ENCODE data around the gene ENTREP3. TPM values are rescaled to one million over a fixed set of nuclear protein-coding genes. Genes with fewer than 3 reads are reported as not detected.

The ENTREP3 gene
- total and polyA plus RNA-seq, 2 donors from 2014 or later, result 19.8 to 22.8 TPM

- H3K27ac ChIP-seq (ENCODE audit: low read depth in 2 of 2, low read length in 2 of 2), result no peak overlapping the region
- no peaks in the 10 kb centered on the region for H3K36me3 ChIP-seq (ENCODE audit: control insufficient read depth in 2 of 3, insufficient read depth in 3 of 3, low read length in 3 of 3)
- TF ChIP-seq CTCF (IDR thresholded peaks at IDR 0.05; ENCODE audit: borderline replicate concordance, extremely low read depth, insufficient read depth), result no peak
- DNase-seq (peak in 1 of 5 donors; percentile 67), FAIRE-seq (no peak)
- H3K9me3 ChIP-seq (ENCODE audit: control insufficient read depth in 2 of 3, insufficient read depth in 1 of 3, low read length in 3 of 3), result no peaks in the 10 kb centered on the region
- H3K27me3 ChIP-seq (ENCODE audit: control insufficient read depth, insufficient read depth, low read length), result no peaks in the 10 kb centered on the region
- H3K4me3 ChIP-seq (ENCODE audit: low read length in 3 of 3), result no peak overlapping the region
- intact Hi-C loops (cut with DNase I), result no loop called here
- H3K9ac ChIP-seq (ENCODE audit: low read length in 3 of 3), result no peak overlapping the region
- H3K4me1 ChIP-seq (ENCODE audit: control insufficient read depth in 2 of 3, insufficient read depth in 2 of 3, low read depth in 1 of 3, low read length in 3 of 3), result peaks cover 0 to 13% (median 9%) of the 10 kb centered on the region in 3 donors
Observed at GRCh38 chr1:155205035-155205434, 50.2 kb downstream of the ENTREP3 start.

- no peaks in the 10 kb centered on the region for H3K27me3 ChIP-seq (ENCODE audit: control insufficient read depth, insufficient read depth, low read length)
- TF ChIP-seq CTCF (IDR thresholded peaks at IDR 0.05; ENCODE audit: borderline replicate concordance, extremely low read depth, insufficient read depth), result no peak
- H3K4me3 ChIP-seq (ENCODE audit: low read length in 3 of 3), result no peak overlapping the region
- H3K36me3 ChIP-seq (ENCODE audit: control insufficient read depth in 2 of 3, insufficient read depth in 3 of 3, low read length in 3 of 3), result no peaks in the 10 kb centered on the region
- H3K4me1 ChIP-seq (ENCODE audit: control insufficient read depth in 2 of 3, insufficient read depth in 2 of 3, low read depth in 1 of 3, low read length in 3 of 3), result peaks cover 0 to 3% (median under 1%) of the 10 kb centered on the region in 3 donors
- H3K9ac ChIP-seq (ENCODE audit: low read length in 3 of 3), result no peak overlapping the region
- peak in 1 of 5 donors; percentile 59 for DNase-seq
- intact Hi-C loops (cut with DNase I), result no loop called here
- H3K9me3 ChIP-seq (ENCODE audit: control insufficient read depth in 2 of 3, insufficient read depth in 1 of 3, low read length in 3 of 3), result no peaks in the 10 kb centered on the region
- H3K27ac ChIP-seq (ENCODE audit: low read depth in 2 of 2, low read length in 2 of 2), result no peak overlapping the region
- FAIRE-seq, result no peak
Observed at GRCh38 chr1:155202731-155203515, 52.4 kb downstream of the ENTREP3 start.

DNA sequence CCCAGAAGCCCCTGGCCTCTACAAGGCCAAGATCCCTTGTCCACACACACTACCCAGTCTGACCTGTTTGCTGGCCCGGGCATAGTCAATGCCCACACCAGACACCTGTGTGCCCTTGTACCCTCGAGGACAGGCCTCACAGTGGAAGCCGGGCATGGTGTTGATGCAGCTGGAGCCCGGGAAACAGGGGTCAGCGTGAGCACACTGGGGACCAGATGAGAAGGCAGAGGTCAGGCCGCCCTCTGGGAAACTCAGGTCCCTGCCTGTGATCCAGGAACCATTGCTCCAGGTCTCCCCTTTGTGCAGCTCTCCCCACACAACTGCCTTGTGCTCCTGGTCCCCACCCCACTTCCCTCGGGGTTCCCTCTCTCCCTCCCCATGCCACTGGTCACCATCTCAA lies 53.1 kb downstream of the ENTREP3 start:
- H3K9me3 ChIP-seq (ENCODE audit: control insufficient read depth in 2 of 3, insufficient read depth in 1 of 3, low read length in 3 of 3), result no peaks in the 10 kb centered on the region
- no peaks in the 10 kb centered on the region for H3K27me3 ChIP-seq (ENCODE audit: control insufficient read depth, insufficient read depth, low read length)
- H3K4me1 ChIP-seq (ENCODE audit: control insufficient read depth in 2 of 3, insufficient read depth in 2 of 3, low read depth in 1 of 3, low read length in 3 of 3), result peaks cover 0 to 2% (median 0%) of the 10 kb centered on the region in 3 donors
- no peak overlapping the region for H3K27ac ChIP-seq (ENCODE audit: low read depth in 2 of 2, low read length in 2 of 2)
- TF ChIP-seq CTCF (IDR thresholded peaks at IDR 0.05; ENCODE audit: borderline replicate concordance, extremely low read depth, insufficient read depth), result no peak
- DNase-seq (peak in 1 of 5 donors; percentile 69), FAIRE-seq (no peak)
- H3K9ac ChIP-seq (ENCODE audit: low read length in 3 of 3), result no peak overlapping the region
- H3K4me3 ChIP-seq (ENCODE audit: low read length in 3 of 3), result no peak overlapping the region
- intact Hi-C loops (cut with DNase I), result no loop called here
- no peaks in the 10 kb centered on the region for H3K36me3 ChIP-seq (ENCODE audit: control insufficient read depth in 2 of 3, insufficient read depth in 3 of 3, low read length in 3 of 3)

All from kidney (tissue), 14 donors.